Putamen (tissue), 1 donor: ENCODE measurements around the gene DPYSL4.
"Not testable (repeated sequence)": the region's sequence is repeated elsewhere in the genome, so short reads cannot be mapped to it uniquely, and the experiment has no call there.

Experiments used
- DNase-seq: peaks from one replicate; pipeline ENCODE4 v3.0.0-alpha.2; 2016; ENCODE audit warnings: low spot score

DPYSL4 gene

DNA sequence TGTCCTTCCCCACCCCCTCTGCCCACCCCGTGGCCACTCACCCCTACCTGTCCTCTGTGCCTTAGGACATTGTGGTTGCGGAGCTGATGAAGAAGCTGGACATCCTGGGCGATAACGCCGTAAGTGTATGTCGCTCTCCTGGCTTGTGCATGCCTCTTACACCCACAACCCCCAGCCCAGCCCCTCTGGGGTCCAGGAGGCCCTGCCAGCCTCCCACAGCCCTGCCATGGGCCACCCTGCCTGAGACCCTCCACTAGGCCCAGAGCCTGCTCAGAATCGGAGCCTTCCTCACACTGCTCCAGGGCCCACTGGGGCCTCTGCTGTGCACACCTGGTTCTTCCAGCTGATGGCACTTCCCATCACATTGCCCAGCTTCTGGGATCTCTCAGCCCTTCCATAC, 36.8 kb upstream of the DPYSL4 start:
- DNase-seq, result no peak

DNA sequence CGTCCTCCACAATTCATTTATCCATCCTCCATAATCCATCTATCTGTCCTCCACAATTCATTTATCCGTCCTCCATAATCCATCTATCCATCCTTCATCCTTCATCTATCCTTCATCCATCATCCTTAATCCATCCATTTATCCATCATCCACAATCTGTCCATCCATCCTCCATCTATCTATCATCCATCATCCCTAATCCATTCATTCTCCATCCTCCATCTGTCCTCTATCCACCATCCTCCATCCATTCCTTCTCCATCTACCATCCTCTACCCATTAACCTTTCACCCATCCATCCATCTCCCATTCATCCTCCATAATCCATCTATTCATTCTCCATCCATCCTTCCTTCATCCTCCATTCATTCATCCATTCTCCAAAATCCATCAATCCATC, 36.0 kb upstream of the DPYSL4 start:
- no peak for DNase-seq

DNA sequence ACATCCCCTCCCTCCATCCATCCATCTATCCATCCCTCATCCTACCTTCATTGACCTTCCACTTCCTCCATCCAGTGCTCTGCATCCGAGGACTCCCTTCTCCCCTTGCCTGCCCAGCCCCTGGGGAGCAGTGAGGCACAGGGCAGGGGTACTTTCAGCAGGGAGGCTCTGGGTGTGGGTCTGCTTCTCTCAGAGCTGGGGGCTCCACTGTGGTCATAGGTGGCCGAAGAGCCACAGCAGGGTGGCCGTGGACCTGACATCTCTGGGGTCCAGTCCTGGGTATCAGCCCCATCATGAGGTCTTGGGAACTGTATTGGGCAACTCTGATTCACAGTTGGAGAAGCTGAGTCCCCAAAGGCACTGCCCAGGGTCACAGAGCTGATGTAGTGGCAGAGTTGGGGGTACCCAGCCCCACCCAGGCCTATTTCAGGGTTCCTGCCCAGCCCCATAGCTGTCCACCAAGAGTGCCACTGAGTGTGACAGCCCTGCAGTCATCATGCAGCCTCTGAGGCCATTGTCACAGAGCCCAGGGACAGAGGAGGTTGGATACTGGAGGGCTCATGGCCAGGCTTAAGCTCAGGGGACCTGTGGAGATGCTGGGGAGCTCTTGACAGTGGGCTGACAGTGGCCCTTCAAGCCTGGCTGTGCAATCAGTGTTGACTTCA, 35.3 kb upstream of the DPYSL4 start:
- DNase-seq, result no peak

DNA sequence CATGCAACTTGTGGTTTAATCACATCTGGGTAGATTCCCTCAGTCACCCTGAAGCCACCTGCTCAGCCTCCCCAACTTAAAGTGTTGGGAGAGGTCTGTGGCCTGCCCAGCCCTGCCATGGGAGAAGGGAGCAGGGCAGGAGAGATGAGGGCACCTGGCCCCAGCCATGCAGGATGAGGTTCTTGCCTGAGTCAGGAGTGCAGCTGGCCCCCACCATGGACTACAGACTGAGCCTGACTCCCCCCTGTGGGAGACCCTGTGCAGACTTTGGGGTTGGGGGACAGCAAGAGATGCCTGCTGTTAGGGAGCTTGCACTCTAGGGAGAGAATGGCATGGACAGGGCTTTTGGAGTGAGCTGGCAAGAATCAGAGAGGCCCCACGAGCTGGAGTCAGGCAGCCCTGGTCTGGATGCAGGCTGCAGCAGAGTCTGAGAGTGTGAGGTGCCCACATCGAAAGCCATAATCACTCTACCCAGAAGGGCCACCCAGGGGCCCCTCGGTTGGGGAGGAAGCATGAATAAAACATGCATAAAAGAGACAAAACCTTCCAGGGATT, 34.7 kb upstream of the DPYSL4 start:
- no peak for DNase-seq

DNA sequence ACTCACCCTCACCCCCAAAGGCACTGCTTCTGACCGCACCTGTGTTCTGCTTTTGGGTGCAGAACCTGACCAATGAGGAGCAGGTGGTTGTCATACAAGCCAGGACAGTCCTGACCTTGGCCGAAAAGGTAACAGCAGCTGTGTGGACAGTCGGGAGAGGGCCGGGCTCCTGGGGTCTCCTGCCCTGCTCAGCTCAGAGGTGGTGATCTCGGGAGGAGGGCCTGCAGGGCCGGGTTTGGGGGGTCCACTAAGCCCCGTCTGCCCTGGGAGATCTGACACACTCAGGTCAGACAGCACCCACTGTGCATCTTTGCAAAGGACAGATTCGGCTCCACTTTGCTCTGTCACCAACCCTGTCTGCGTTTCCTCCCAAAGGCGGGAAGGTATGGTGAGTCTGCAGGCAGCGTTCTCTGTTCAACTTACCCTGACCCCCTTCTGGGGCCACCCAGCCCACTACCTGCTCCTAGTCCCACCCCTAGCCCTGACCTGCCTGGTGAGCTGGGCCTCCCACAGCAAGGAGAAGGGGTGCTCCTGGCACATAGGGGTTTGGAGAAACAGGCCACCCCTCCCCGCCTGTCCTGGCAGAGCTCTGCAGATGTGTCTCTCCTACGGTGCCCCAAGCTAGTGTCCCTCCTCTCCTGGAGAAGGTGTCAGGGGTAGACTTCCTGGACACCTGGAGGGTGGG, 33.7 kb upstream of the DPYSL4 start:
- no peak for DNase-seq

DNA sequence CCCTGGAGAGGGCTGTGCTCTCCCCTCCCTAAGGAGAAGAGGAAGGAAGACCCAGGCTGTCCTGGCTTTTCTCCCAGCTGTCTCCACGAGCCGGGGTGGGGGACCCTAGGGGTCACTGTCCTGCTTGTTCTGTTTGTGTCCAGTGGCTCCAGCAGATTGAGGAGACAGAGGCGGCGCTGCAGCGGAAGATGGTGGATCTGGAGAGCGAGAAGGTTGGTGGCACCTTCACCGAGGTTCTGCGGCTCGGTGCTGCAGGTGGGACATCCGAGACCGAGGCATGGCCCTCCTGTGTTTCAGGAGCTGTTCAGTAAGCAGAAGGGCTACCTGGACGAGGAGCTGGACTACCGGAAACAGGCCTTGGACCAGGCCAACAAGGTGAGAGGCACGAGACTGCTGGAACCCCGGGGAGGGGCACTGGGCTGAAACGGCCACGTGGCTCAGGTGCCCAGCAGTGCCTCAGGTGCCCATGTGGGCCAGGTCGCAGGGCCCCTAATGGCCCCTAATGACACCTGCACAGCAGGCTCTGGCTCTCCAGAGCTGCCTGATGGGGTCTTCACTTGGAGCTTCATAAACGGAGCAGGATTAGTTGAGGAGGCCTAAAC, 33.0 kb upstream of the DPYSL4 start:
- DNase-seq, result no peak

DNA sequence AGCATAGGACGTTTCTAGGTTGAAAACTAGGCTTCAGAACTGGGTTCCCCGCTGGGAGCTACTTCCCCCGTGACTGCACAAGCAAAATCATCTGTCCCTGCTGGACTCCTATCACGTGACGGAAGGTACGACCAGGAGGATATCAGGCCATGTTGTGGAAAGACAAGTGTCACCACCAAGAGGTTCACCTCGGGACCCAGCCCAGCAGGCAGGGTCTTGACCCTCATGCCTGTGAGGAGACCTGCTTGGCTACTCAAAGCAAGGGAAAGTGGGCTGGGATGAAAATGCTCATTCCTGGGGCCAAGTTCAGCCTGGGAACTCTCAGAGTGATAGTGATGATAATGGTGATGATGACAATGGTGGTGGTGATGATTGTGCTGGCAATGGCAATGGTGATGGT, 32.3 kb upstream of the DPYSL4 start:
- no peak for DNase-seq

DNA sequence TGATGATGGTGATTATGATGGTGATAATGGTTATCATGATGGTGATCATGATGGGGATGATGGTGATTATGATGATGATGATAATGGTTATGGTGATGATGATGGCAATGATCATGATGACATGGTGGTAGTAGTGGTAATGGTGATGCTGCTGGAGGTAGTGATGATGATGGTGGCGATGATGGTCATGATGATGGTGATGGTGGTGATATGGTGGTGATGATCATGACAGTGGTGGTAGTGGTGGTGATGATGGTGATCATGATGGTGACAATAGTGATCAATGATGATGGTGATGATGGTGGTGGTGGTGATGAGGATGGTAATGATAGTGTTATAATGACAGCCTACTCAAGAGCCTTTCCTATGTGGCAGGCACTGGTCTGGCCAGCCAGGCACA, 31.8 kb upstream of the DPYSL4 start:
- no peak for DNase-seq

DNA sequence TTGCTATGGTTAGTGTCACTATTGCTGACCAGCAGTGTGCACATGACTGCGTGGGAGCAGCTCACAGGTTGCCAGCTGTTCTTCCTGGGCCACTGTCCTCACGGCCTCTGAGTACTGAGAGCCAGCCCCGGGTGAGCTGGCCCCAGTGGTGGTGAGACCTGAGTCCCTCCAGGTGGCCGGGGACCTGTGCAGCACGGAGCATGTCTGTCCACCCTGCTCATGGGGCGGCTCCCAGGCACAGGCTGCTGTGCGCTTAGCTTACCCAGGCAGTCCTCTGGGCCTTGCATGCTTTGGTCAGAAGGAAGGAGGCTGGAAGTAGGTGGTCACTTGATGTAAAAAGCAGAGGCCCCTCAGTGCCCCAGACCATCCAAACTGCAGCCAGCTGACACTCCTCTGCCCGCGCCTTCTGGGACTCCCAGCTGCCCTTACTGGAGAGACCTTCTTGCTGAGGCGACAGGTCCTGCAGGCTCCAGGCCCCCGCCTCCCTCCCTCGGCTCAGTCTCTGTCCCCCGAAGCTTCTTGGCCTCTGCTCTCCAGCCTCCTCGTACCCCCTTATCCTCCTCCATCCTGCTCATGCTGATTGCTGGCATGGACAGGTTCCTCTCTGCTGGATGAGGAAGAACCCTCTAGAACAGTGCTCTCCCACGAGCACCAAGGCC, 30.9 kb upstream of the DPYSL4 start:
- no peak for DNase-seq

DNA sequence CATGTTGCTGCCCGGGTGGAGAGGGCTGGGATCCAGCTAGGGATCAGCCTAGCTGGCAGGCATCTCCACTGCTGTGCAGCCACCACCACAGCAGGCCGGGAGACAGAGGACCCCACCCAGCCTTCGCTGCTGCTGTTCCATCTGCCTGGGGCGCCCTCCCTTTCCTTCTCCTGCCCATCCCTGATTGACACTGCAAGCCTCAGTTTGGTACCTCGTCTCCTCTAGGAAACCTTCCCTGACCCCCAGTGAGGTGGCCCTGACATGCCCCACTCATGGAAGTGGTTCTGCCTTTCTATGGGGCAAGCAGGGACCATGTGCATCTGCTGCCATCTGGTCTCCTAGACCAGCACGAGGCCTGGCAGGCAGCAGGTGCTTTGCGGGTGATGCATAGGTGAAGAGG, 30.4 kb upstream of the DPYSL4 start:
- DNase-seq, result no peak

DNA sequence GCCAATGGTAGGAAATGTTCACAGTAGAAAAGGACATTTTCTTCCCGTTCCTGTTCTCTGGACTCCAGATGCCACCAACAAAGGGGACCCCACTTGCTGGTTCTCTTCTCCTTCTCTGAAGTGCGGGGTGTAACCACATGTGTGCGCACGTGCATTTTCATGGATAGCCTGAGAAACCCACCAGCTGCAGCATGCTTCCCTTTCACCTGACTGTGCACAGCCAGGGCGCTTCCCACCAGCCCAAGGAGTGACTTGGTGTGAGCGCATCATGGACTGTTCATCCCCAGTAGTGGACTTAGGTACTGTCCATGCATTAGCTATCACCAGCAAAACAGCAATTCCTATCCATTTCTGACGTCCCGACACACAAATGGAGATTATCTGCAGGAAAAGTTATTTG, 29.6 kb upstream of the DPYSL4 start:
- no peak for DNase-seq

DNA sequence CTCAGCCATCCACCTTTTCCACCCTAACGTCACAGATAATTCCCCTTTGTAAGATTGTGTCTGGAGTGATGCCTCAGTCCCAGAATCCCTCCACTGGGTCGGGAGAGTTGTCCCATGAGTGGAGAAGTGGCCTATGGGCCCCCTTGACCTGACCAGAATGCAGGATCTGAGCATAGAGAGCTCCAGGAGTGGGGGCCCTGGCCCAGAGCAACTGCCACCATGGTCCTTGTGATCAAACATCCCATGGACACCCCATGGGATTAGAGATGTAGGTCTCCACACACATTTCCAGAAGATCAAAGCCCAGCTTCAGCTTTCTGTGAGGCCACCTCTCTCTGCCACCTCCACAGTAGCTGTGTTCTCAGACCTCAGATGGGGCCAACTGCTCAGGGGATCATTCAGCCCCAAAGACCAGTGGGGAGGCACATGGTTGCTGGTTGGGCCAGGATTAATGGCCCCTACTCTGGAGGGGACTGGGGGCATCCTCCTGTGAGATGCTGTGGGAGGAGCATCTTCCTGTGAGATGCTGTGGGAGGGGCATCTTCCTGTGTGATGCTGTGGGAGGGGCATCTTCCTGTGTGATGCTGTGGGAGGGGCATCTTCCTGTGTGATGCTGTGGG, 28.5 kb upstream of the DPYSL4 start:
- DNase-seq, result no peak

DNA sequence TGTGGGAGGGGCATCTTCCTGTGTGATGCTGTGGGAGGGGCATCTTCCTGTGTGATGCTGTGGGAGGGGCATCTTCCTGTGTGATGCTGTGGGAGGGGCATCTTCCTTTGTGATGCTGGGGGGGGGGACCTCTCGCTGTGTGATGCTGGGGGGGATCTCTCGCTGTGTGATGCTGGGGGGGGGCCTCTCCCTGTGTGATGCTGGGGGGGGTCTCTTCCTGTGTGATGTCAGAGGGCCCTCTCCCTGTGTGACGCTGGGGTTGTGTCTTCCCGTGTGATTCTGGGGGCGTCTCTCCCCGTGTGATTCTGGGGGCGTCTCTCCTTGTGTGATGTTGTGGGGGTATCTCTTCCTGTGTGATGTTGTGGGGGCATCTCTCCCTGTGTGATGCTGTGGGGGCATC, 27.9 kb upstream of the DPYSL4 start:
- DNase-seq, result no peak

DNA sequence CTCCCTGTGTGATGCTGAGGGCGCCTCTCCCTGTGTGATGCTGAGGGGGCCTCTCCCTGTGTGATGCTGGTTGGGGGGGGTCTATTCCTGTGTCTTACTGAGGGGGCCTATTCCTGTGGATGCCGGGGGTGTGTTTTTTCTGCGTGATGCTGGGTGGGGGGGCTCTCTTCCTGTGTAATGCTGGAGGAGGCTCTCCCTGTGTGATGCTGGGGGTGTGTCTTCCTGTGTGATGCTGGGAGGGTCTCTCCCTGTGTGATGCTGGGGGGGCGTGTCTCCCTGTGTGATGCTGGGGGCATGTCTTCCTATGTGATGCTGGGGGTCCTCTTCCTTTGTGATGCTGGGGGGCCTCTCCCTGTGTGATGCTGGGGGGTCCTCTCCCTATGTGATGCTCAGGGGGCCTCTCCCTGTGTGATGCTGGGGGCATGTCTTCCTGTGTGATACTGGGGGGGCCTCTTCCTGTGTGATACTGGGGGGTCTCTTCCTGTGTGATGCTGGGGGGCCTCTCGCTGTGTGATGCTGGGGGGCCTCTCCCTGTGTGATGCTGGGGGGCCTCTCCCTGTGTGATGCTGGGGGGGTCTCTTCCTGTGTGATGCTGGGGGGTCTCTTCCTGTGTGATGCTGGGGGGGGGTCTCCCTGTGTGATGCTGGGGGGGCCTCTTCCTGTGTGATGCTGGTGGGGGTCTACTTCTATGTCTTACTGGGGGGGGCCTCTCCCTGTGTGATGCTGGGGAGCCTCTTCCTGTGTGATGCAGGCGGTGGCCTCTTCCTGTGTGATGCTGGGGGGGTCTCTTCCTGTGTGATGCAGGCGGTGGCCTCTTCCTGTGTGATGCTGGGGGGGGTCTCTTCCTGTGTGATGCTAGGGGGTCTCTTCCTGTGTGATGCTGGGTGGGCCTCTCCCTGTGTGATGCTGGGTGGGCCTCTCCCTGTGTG, 27.2 kb upstream of the DPYSL4 start:
- DNase-seq, result not testable (repeated sequence)

DNA sequence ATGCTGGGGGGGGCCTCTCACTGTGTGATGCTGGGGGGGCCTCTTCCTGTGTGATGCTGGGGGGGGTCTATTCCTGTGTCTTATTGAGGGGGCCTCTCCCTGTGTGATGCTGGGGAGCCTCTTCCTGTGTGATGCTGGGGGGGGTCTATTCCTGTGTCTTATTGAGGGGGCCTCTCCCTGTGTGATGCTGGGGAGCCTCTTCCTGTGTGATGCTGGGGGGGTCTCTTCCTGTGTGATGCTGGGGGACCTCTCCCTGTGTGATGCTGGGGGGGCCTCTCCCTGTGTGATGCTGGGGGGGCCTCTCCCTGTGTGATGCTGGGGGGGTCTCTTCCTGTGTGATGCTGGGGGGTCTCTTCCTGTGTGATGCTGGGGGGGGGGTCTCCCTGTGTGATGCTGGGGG, 26.5 kb upstream of the DPYSL4 start:
- DNase-seq, result not testable (repeated sequence)

DNA sequence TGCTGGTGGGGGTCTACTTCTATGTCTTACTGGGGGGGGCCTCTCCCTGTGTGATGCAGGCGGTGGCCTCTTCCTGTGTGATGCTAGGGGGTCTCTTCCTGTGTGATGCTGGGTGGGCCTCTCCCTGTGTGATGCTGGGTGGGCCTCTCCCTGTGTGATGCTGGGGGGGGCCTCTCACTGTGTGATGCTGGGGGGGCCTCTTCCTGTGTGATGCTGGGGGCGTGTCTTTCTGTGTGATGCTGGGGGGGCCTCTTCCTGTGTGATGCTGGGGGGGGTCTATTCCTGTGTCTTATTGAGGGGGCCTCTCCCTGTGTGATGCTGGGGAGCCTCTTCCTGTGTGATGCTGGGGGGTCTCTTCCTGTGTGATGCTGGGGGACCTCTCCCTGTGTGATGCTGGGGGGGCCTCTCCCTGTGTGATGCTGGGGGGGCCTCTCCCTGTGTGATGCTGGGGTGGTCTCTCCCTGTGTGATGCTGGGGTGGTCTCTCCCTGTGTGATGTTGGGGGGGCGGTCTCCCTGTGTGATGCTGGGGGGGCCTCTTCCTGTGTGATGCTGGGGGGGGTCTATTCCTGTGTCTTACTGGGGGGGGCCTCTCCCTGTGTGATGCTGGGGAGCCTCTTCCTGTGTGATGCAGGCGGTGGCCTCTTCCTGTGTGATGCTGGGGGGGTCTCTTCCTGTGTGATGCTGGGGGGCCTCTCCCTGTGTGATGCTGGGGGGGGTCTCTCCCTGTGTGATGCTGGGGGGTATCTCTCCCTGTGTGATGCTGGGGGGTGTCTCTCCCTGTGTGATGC, 25.7 kb upstream of the DPYSL4 start:
- not testable (repeated sequence) for DNase-seq

DNA sequence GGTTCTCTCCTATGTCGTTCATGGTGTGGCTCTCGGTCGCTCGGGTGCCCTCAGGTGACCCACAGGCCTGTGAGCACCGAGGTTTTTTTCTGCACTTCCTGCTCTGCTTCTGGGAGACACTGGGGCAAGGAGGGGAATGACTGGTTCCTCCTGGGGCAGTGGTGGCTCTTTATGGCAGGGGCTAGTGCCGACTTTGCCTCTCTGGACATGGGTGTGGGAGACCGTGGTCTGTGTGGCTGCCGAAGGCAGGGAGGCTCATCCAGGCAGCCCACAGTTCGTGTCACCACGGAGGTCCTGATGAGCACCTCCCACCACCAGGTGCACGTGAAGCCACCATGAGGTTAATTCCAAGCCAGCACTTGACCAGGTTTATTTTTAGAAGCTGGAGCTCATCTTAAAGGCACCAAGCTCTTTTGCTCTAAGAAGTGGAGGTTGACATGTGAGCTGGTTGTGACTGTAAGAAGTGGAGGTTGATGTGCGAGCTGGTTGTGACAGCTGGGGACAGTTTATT, 24.7 kb upstream of the DPYSL4 start:
- DNase-seq, result no peak

DNA sequence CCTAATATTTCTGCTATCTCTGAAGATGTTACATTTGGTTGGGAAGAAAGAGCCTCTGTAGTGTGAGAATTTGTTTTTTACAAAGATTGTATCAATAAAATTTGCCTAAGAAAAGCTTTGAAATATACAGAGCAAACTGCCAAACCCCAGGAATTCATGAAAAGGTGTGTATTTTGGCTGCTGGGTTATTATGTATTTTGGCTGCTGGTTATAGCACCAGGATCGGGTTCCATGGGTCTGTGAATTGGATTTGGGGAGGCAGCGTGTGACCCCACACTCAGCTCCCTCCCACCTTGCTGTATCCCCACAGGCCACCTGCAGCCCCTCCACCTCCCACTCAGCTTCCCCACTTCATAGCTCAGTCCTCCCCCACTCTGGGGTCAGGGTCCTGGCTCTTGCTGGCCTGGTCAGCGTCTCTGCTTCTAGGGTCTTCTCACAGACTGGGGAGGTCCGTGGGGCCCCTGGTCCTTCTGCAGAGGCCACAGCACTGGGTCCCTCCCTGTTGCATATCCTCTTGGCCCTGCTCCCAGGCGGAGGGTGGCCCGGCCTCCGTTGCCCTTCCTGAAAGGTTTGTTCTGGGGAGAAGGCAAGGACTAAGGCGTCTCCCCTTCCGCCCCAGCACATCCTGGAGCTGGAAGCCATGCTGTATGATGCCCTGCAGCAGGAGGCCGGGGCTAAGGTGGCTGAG, 24.0 kb upstream of the DPYSL4 start:
- no peak for DNase-seq

DNA sequence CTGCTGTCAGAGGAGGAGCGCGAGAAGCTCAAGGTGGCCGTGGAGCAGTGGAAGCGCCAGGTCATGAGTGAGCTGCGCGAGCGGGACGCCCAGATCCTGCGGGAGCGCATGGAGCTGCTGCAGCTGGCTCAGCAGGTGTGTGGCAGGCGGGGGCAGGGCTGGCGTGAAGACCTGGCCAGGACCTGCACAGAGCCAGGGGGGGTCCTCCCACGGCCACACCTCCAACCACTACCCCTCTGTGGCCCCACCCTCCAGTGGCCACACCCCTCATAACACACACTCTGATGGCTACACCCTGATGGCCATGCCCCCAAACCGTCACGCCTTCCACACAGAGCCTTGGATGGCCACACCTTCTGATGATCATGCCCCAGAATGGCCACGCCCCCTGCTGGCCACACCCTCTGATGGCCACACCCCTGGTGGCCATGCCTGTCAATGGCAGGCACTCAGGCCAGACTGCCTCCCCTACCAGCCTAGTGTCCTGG, 23.4 kb upstream of the DPYSL4 start:
- no peak for DNase-seq
